ENCODE measurements around the gene CLDN5. TPM values are rescaled to one million over a fixed set of nuclear protein-coding genes. Genes with fewer than 3 reads are reported as not detected.

CLDN5 gene
- total RNA-seq, 1 experiment from 2014 or later: not detected

DNA sequence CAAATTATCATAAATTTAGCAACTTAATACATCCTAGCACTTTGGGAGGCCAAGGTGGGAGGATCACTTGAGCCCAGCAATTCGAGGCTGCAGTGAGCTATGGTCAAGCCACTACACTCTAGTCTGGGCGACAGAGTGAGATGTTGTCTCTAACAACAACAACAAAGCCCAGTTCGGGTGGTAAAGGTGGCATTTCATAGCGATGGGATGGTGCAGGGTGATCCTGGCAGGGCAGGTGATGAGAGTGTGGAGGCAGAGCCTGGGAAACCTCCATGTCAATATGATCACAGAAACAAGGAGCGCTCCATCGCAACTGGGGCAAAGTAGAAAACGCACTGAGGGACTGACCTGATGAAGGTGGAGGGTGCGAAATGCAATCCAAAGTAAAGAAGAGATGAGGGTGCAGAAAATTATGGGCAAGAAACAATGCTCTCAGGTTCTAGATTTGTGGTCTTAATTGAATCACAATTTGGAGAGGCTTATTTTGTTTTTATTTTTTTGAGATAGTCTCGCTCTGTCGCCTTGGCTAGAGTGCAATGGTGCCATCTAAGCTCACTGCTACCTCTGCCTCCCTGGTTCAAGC, 32.8 kb upstream of the CLDN5 start:
- Mint-ChIP-seq H3K4me1 (ENCODE audit: low read depth, unreplicated experiment) (no peaks in the 10 kb centered on the region), H3K27ac (ENCODE audit: unreplicated experiment) (no peak overlapping the region), H3K9me3 (ENCODE audit: unreplicated experiment) (no peaks in the 10 kb centered on the region), H3K36me3 (ENCODE audit: insufficient read depth, unreplicated experiment) (no peaks in the 10 kb centered on the region), H3K27me3 (ENCODE audit: insufficient read depth, unreplicated experiment) (peaks cover 2% of the 10 kb centered on the region), H3K4me3 (ENCODE audit: unreplicated experiment) (no peak overlapping the region)
- H3K4me1 ChIP-seq: no peaks in the 10 kb centered on the region
- H3K4me3 ChIP-seq (ENCODE audit: low read depth, low read length): no peak overlapping the region
- no TSS peak for BruUV-seq (replicated peaks)
- TF ChIP-seq, protein P1, sequence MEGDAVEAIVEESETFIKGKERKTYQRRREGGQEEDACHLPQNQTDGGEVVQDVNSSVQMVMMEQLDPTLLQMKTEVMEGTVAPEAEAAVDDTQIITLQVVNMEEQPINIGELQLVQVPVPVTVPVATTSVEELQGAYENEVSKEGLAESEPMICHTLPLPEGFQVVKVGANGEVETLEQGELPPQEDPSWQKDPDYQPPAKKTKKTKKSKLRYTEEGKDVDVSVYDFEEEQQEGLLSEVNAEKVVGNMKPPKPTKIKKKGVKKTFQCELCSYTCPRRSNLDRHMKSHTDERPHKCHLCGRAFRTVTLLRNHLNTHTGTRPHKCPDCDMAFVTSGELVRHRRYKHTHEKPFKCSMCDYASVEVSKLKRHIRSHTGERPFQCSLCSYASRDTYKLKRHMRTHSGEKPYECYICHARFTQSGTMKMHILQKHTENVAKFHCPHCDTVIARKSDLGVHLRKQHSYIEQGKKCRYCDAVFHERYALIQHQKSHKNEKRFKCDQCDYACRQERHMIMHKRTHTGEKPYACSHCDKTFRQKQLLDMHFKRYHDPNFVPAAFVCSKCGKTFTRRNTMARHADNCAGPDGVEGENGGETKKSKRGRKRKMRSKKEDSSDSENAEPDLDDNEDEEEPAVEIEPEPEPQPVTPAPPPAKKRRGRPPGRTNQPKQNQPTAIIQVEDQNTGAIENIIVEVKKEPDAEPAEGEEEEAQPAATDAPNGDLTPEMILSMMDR (IDR thresholded peaks at IDR 0.05; ENCODE audit: insufficient read depth in 1 of 2, low read depth in 1 of 2, low read length in 1 of 2, severe bottlenecking in 1 of 2, unreplicated experiment in 1 of 2): no peak
- 0 out of 2 replicates have a peak, but pooled peaks cover 4% of the 10 kb centered on the region for H3K9me3 ChIP-seq
- no peaks in the 10 kb centered on the region for H3K36me3 ChIP-seq (ENCODE audit: control insufficient read depth, insufficient read depth, low read length)
- H3K27me3 ChIP-seq (replicated peaks; ENCODE audit: control insufficient read depth, insufficient read depth, low read length): no peaks in the 10 kb centered on the region
- intact Hi-C loops (cut with micrococcal nuclease; ENCODE audit: unreplicated experiment): no loop called here
- POLR2A ChIA-PET: no interaction called here
- CTCF ChIA-PET: no interaction called here
- no peak for DNase-seq

DNA sequence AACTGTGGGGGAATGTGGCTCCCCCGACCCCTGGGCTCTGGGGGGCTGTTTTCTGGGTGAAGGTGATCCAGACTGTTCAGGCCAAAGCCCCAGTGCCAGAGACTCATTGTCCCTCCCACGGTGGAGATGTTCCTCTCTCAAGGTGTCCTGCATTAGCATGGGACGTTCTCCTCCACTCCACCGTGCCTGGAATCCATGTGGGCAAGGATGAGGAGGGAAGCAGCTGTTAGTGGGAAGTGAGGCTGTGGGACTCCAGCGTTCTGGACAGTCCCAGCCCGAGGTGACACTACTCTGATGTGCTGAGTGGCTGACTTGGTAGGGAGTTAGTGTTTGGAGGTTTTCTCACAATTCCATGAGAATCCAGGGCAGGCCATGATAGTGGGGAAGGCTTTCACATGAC, 31.4 kb upstream of the CLDN5 start:
- H3K27ac Mint-ChIP-seq (ENCODE audit: unreplicated experiment): no peak overlapping the region
- POLR2A ChIA-PET: no interaction called here
- H3K4me1 ChIP-seq: no peaks in the 10 kb centered on the region
- CTCF ChIA-PET: no interaction called here
- H3K27me3 ChIP-seq (replicated peaks; ENCODE audit: control insufficient read depth, insufficient read depth, low read length): no peaks in the 10 kb centered on the region
- no peak overlapping the region for H3K4me3 Mint-ChIP-seq (ENCODE audit: unreplicated experiment)
- no peak overlapping the region for H3K4me3 ChIP-seq (ENCODE audit: low read depth, low read length)
- no peaks in the 10 kb centered on the region for H3K36me3 ChIP-seq (ENCODE audit: control insufficient read depth, insufficient read depth, low read length)
- no peaks in the 10 kb centered on the region for H3K9me3 Mint-ChIP-seq (ENCODE audit: unreplicated experiment)
- H3K4me1 Mint-ChIP-seq (ENCODE audit: low read depth, unreplicated experiment): no peaks in the 10 kb centered on the region
- no peak for DNase-seq
- intact Hi-C loops (cut with micrococcal nuclease; ENCODE audit: unreplicated experiment): no loop called here
- no TSS peak for BruUV-seq (replicated peaks)
- 0 out of 2 replicates have a peak, but pooled peaks cover 4% of the 10 kb centered on the region for H3K9me3 ChIP-seq
- TF ChIP-seq, protein P1 (IDR thresholded peaks at IDR 0.05; ENCODE audit: insufficient read depth in 1 of 2, low read depth in 1 of 2, low read length in 1 of 2, severe bottlenecking in 1 of 2, unreplicated experiment in 1 of 2): no peak
- H3K36me3 Mint-ChIP-seq (ENCODE audit: insufficient read depth, unreplicated experiment): no peaks in the 10 kb centered on the region
- H3K27me3 Mint-ChIP-seq (ENCODE audit: insufficient read depth, unreplicated experiment): no peaks in the 10 kb centered on the region

- CTCF ChIA-PET: interaction anchor here (0.7 kb wide), 1 partner anchor 75 kb away, joined by 5 read pairs; no protein-coding TSS in a partner anchor
- H3K27ac Mint-ChIP-seq (ENCODE audit: unreplicated experiment): no peak overlapping the region
These were observed 30.7 kb upstream of the CLDN5 start for GRCh38 chr22:19554834-19555404.

More at GRCh38 chr22:19554834-19555404, 30.7 kb upstream of the CLDN5 start:
- Histone ChIP-seq H3K36me3 (ENCODE audit: control insufficient read depth, insufficient read depth, low read length) (no peaks in the 10 kb centered on the region), H3K9me3 (0 out of 2 replicates have a peak, but pooled peaks cover 4% of the 10 kb centered on the region), H3K4me1 (no peaks in the 10 kb centered on the region), H3K27me3 (replicated peaks; ENCODE audit: control insufficient read depth, insufficient read depth, low read length) (no peaks in the 10 kb centered on the region), H3K4me3 (ENCODE audit: low read depth, low read length) (no peak overlapping the region)
- no peaks in the 10 kb centered on the region for H3K9me3 Mint-ChIP-seq (ENCODE audit: unreplicated experiment)
- TF ChIP-seq, protein P1 (IDR thresholded peaks at IDR 0.05; ENCODE audit: insufficient read depth in 1 of 2, low read depth in 1 of 2, low read length in 1 of 2, severe bottlenecking in 1 of 2, unreplicated experiment in 1 of 2): peak in 1 of 2 experiments; percentile 35
- DNase-seq: peak; percentile 52 to 62
- no peaks in the 10 kb centered on the region for H3K36me3 Mint-ChIP-seq (ENCODE audit: insufficient read depth, unreplicated experiment)
- H3K4me3 Mint-ChIP-seq (ENCODE audit: unreplicated experiment): no peak overlapping the region
- no peaks in the 10 kb centered on the region for H3K27me3 Mint-ChIP-seq (ENCODE audit: insufficient read depth, unreplicated experiment)
- H3K4me1 Mint-ChIP-seq (ENCODE audit: low read depth, unreplicated experiment): no peaks in the 10 kb centered on the region
- POLR2A ChIA-PET: no interaction called here
- BruUV-seq (replicated peaks): no TSS peak
- intact Hi-C loops (cut with micrococcal nuclease; ENCODE audit: unreplicated experiment): no loop called here

Measured in Caco-2 (cell line).